ENCODE results near the gene CCDC183. TPM values are rescaled to one million over a fixed set of nuclear protein-coding genes. Genes with fewer than 3 reads are reported as not detected.
"Not testable (repeated sequence)": the region's sequence is repeated elsewhere in the genome, so short reads cannot be mapped to it uniquely, and the experiment has no call there.

The CCDC183 gene
- total RNA-seq, 1 donor from 2014 or later = 1.2 TPM

DNA sequence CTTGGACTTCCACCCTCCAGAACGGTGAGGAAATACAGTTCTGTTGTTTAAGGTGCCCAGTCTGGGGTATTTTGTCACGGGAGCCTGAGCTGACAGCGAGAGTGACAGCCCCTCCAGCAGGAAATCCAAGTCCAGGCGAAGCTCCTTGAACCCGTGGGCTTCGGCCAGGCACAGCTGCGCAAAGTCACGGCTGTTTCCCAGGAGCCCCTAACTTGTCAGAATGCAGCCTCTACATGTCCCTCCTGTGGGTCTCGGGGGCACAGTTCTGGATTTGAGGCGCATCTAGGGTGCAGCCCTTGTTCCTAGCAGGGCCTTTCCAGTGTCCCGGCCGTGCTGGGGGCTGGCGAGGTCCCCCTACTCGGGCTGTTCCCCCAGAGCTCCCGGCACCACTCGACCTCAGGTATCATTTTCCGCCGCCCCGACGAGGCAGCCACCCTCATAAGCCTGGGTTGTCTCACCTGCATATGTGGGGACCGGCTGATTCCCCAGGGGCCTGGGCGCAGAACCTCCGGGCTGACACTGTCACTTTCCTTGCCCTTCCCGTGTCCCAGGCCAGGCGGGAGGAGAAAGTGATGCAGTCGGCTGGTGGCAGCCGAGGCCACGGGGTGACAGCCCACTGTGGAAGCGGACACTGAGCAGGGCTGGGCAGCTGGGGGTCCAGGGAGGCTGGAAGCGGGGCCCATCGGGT lies 42.6 kb upstream of the CCDC183 start:
- Mint-ChIP-seq H3K27ac (ENCODE audit: unreplicated experiment) (no peak overlapping the region), H3K9me3 (ENCODE audit: unreplicated experiment) (peaks cover 6% of the 10 kb centered on the region), H3K36me3 (ENCODE audit: low read depth, unreplicated experiment) (peaks cover 7% of the 10 kb centered on the region), H3K4me3 (ENCODE audit: unreplicated experiment) (no peak overlapping the region), H3K27me3 (ENCODE audit: unreplicated experiment) (peaks cover 12% of the 10 kb centered on the region), H3K4me1 (ENCODE audit: unreplicated experiment) (no peaks in the 10 kb centered on the region)
- TF ChIP-seq, protein P1, sequence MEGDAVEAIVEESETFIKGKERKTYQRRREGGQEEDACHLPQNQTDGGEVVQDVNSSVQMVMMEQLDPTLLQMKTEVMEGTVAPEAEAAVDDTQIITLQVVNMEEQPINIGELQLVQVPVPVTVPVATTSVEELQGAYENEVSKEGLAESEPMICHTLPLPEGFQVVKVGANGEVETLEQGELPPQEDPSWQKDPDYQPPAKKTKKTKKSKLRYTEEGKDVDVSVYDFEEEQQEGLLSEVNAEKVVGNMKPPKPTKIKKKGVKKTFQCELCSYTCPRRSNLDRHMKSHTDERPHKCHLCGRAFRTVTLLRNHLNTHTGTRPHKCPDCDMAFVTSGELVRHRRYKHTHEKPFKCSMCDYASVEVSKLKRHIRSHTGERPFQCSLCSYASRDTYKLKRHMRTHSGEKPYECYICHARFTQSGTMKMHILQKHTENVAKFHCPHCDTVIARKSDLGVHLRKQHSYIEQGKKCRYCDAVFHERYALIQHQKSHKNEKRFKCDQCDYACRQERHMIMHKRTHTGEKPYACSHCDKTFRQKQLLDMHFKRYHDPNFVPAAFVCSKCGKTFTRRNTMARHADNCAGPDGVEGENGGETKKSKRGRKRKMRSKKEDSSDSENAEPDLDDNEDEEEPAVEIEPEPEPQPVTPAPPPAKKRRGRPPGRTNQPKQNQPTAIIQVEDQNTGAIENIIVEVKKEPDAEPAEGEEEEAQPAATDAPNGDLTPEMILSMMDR (IDR thresholded peaks at IDR 0.05; ENCODE audit: unreplicated experiment) = no peak
- DNase-seq (ENCODE audit: low spot score) = no peak

DNA sequence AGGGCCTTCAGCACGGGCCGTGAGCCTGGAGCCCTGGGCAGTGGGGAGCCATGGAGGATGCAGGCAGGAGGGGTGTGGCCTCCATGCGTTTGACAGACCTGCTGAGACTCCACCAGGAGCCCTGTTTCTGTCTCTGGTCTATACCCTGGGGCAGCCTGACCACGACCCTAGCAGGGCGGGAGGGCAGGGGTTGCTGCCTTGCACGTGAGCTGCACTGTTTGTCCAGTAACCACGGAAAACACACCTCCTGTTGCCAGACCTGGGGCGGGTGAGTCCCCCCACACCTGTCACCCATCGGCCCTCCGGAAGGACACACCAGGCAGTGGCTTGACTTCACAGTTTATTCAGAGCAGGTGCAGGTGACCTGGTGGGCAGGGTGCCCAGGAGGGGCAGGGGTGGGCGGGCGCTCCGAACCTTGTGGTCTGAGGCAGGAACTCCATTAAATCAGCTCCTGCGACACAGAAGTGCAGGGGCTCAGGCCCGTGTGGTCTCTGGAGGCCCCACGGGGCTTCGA lies 42.0 kb upstream of the CCDC183 start:
- TF ChIP-seq, protein P1 (IDR thresholded peaks at IDR 0.05; ENCODE audit: unreplicated experiment) = no peak
- Mint-ChIP-seq H3K27me3 (ENCODE audit: unreplicated experiment) (peaks cover 12% of the 10 kb centered on the region), H3K9me3 (ENCODE audit: unreplicated experiment) (peaks cover 6% of the 10 kb centered on the region), H3K4me3 (ENCODE audit: unreplicated experiment) (no peak overlapping the region), H3K4me1 (ENCODE audit: unreplicated experiment) (no peaks in the 10 kb centered on the region), H3K36me3 (ENCODE audit: low read depth, unreplicated experiment) (peaks cover 7% of the 10 kb centered on the region), H3K27ac (ENCODE audit: unreplicated experiment) (no peak overlapping the region)
- no peak for DNase-seq (ENCODE audit: low spot score)

DNA sequence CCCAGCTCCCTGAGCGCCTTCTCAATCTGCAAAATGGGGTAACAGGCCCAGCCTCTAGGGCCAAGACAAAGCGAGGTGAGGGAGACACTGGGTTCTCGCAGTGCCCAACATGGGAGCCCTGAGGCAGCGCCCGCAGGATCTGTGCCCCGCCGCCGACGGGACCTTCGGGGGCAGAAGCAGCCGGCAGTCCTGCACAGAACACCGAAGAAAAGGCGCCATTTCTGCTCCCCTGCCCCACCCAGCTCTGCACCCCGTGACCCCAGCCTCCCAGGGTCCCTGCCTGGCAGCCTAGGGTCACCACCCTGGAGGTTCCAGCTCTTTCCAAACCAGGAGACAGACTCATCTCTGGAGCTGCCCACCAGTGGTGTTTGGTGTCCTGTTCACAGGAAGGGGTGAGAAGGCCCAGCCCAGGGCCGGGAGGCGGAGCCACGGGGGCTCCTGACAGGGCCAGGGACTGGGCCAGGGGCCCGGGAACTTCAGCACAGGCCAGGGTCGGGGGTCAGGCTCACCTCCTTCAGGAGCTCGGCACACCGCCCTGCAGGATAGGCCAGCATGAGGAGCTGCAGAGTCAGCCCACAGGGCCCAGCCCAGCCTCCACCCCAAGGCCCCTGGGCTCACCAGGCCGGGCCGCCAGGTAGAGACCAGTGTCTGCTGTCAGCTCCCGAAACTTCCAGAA lies 41.4 kb upstream of the CCDC183 start:
- TF ChIP-seq, protein P1 (IDR thresholded peaks at IDR 0.05; ENCODE audit: unreplicated experiment) = no peak
- Mint-ChIP-seq H3K36me3 (ENCODE audit: low read depth, unreplicated experiment) (peaks cover 7% of the 10 kb centered on the region), H3K4me1 (ENCODE audit: unreplicated experiment) (no peaks in the 10 kb centered on the region), H3K9me3 (ENCODE audit: unreplicated experiment) (peaks cover 6% of the 10 kb centered on the region), H3K27ac (ENCODE audit: unreplicated experiment) (no peak overlapping the region), H3K4me3 (ENCODE audit: unreplicated experiment) (no peak overlapping the region), H3K27me3 (ENCODE audit: unreplicated experiment) (peaks cover 10% of the 10 kb centered on the region)
- DNase-seq (ENCODE audit: low spot score) = no peak

DNA sequence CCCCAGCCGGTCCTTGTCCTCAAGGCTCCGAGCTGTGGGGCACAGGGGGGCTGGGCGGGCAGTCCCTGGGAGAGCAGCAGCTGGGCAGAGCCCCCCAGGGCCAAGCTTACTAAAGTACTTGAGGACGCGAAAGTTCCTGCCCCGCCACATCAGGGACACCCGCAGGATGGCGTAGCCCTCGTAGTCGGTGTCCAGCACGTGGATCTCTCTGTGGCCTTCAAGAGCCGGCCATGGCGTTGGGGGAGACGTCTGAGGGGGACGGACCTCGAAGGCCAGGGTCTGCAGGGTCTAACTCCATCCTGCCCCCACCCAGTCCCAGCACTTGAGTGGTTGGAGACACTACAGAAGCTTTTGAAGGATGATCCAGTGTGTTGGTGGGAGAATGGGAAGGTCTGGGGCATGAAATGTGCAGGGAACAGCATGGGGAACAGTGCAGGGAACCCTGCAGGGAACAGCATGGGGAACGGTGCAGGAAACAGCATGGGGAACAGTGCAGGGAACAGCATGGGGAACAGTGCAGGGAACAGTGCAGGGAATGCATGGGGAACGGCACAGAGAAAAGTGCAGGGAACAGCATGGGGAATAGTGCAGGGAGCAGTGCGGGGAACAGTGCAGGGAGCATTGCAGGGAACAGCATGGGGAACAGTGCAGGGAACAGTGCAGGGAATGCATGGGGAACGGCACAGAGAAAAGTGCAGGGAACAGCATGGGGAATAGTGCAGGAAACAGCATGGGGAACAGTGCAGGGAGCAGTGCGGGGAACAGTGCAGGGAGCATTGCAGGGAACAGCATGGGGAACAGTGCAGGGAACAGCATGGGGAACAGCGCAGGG lies 40.6 kb upstream of the CCDC183 start:
- not testable (repeated sequence) for DNase-seq (ENCODE audit: low spot score); H3K36me3 Mint-ChIP-seq (ENCODE audit: low read depth, unreplicated experiment); H3K4me1 Mint-ChIP-seq (ENCODE audit: unreplicated experiment); H3K9me3 Mint-ChIP-seq (ENCODE audit: unreplicated experiment); H3K27ac Mint-ChIP-seq (ENCODE audit: unreplicated experiment); H3K4me3 Mint-ChIP-seq (ENCODE audit: unreplicated experiment)
- peaks cover 10% of the 10 kb centered on the region for H3K27me3 Mint-ChIP-seq (ENCODE audit: unreplicated experiment)

DNA sequence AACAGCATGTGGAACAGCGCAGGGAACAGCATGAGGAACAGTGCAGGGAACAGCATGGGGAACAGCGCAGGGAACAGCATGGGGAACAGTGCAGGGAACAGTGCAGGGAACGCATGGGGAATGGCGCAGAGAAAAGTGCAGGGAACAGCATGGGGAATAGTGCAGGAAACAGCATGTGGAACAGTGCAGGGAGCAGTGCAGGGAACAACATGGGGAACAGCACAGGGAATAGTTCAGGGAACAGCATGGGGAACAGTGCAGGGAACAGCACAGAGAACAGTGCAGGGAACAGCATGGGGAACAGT lies 40.1 kb upstream of the CCDC183 start:
- peaks cover 10% of the 10 kb centered on the region for H3K27me3 Mint-ChIP-seq (ENCODE audit: unreplicated experiment)
- H3K36me3 Mint-ChIP-seq (ENCODE audit: low read depth, unreplicated experiment) = peaks cover 7% of the 10 kb centered on the region
- peaks cover 6% of the 10 kb centered on the region for H3K9me3 Mint-ChIP-seq (ENCODE audit: unreplicated experiment)

More for the DNA sequence above, 40.1 kb upstream of the CCDC183 start:
- no peak overlapping the region for H3K4me3 Mint-ChIP-seq (ENCODE audit: unreplicated experiment)
- H3K4me1 Mint-ChIP-seq (ENCODE audit: unreplicated experiment) = no peaks in the 10 kb centered on the region
- H3K27ac Mint-ChIP-seq (ENCODE audit: unreplicated experiment) = no peak overlapping the region
- no peak for DNase-seq (ENCODE audit: low spot score)
- TF ChIP-seq, protein P1 (IDR thresholded peaks at IDR 0.05; ENCODE audit: unreplicated experiment) = no peak

Measured in endothelial cell (in vitro differentiated cells).